GM23248 (cell line): ENCODE data around the gene MINDY2. TPM values are rescaled to one million over a fixed set of nuclear protein-coding genes. Genes with fewer than 3 reads are reported as not detected.

ENCODE experiments used
- DNase-seq: peaks from one replicate; pipeline ENCODE4 v3.0.0-alpha.2; 2015
- H2AFZ ChIP-seq: fragments of 200-600 bp; sonication (generic); 2 replicates; pipeline ENCODE4 v1.6.1; 2016; ENCODE audit warnings: antibody characterized with exemption
- H3F3A ChIP-seq: fragments of 200-600 bp; sonication (generic); 2 replicates; pipeline ENCODE4 v1.6.1; 2016; ENCODE audit warnings: mild to moderate bottlenecking, antibody characterized with exemption, mixed run types; ENCODE audit not compliant: insufficient read depth
- H3K27ac ChIP-seq: fragments of 200-600 bp; sonication (generic); 2 replicates; pipeline ENCODE4 v1.5.1; 2016; ENCODE audit warnings: mild to moderate bottlenecking
- H3K27me3 ChIP-seq: fragments of 200-600 bp; sonication (generic); replicated peaks from 2 replicates; pipeline ENCODE4 v1.6.1; 2016; ENCODE audit warnings: mild to moderate bottlenecking; ENCODE audit not compliant: insufficient read depth
- H3K36me3 ChIP-seq: fragments of 200-600 bp; sonication (generic); 2 replicates; pipeline ENCODE4 v1.6.1; 2016; ENCODE audit warnings: low read depth, mild to moderate bottlenecking
- H3K4me1 ChIP-seq: fragments of 200-600 bp; sonication (generic); 2 replicates; pipeline ENCODE4 v1.6.1; 2016; ENCODE audit warnings: mild to moderate bottlenecking; ENCODE audit not compliant: insufficient read depth
- H3K4me2 ChIP-seq: fragments of 200-600 bp; sonication (generic); one replicate; pipeline ENCODE4 v1.6.1; 2016; ENCODE audit warnings: mild to moderate bottlenecking; ENCODE audit not compliant: unreplicated experiment
- H3K4me3 ChIP-seq: fragments of 200-600 bp; sonication (generic); 2 replicates; pipeline ENCODE4 v1.5.1; 2016; ENCODE audit warnings: mild to moderate bottlenecking
- H3K79me2 ChIP-seq: fragments of 200-600 bp; sonication (generic); 2 replicates; pipeline ENCODE4 v1.6.1; 2016; ENCODE audit warnings: mild to moderate bottlenecking; ENCODE audit not compliant: insufficient read depth
- H3K9ac ChIP-seq: fragments of 200-600 bp; sonication (generic); 2 replicates; pipeline ENCODE4 v1.6.1; 2016; ENCODE audit warnings: mild to moderate bottlenecking
- H3K9me2 ChIP-seq: fragments of 200-600 bp; sonication (generic); 2 replicates; pipeline ENCODE4 v1.6.1; 2016; ENCODE audit warnings: mixed run types, mild to moderate bottlenecking, moderate library complexity; ENCODE audit not compliant: insufficient read depth
- H3K9me3 ChIP-seq: fragments of 200-600 bp; sonication (generic); one replicate; pipeline ENCODE4 v1.6.1; 2017; ENCODE audit warnings: low read depth
- H4K20me1 ChIP-seq: fragments of 200-600 bp; sonication (generic); 2 replicates; pipeline ENCODE4 v1.6.0; 2016; ENCODE audit not compliant: insufficient read depth
- EZH2 ChIP-seq: fragments of 200-600 bp; sonication (generic); IDR thresholded peaks from 2 replicates; pipeline ENCODE4 v1.6.1; 2018; ENCODE audit warnings: antibody characterized with exemption, mild to moderate bottlenecking; ENCODE audit not compliant: insufficient read depth, poor library complexity, severe bottlenecking
- EZH2phosphoT487 ChIP-seq: fragments of 200-600 bp; sonication (generic); IDR thresholded peaks from 2 replicates; pipeline ENCODE4 v1.6.1; 2018; ENCODE audit warnings: antibody characterized with exemption, moderate library complexity, mild to moderate bottlenecking, low read depth; ENCODE audit not compliant: insufficient read depth
- WGBS, 2 experiments: methylation state at CpG; one replicate each; pipeline ENCODE4 v1.1.6; 2015 to 2017; ENCODE audit warnings: low lambda C conversion rate in 2 of 2, low coverage in 1 of 2; ENCODE audit errors: missing lambda C conversion rate in 2 of 2; 5-methylcytosine and 5-hydroxymethylcytosine counted together
- in situ Hi-C: fragments of 300-500 bp; cut with MboI; formaldehyde crosslinking; loops from 2 replicates; pipeline ENCODE4 v1.15.0; 2020
- polyA plus RNA-seq: library from polyadenylated mRNA; unstranded; fragments of >200 nt; fragmentation: Nextera tagmentation; extraction: Ambion mirVana; gene quantifications from 2 replicates; pipeline ENCODE4 v1.2.1, GENCODE V29; 2016
- total RNA-seq: library from RNA; depleted of rRNA; stranded (reverse); fragments of >200 nt; shearing (Covaris generic); gene quantifications from 2 replicates; pipeline ENCODE4 v1.2.3, GENCODE V29; 2014

The MINDY2 gene
- total and polyA plus RNA-seq, 2 experiments from 2014 or later = 28.7 to 47.1 TPM

DNA sequence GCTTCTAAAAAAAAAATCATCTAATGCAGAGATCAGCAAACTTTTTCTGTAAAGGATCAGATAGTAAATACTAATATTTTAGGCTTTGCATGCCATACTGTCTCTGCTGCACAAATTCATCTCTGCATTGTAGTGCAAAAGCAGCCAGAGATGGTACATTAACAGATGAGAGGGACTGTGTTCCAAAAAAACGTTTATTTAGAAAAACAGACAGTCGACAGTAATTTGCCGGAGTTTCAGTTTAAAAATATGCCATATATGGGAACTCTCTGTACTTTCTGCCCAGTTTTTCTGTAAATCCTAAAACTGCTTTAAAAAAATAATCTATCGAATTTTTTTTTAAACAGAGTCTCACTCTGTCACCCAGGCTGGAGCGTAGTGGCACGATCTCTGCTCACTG, 14.3 kb downstream of the MINDY2 start:
- Histone ChIP-seq H3K36me3 (peaks cover 14% of the 10 kb centered on the region), H3K27me3 (no peaks in the 10 kb centered on the region), H3K4me2 (peak overlapping the region; percentile 5), H3K4me1 (no peaks in the 10 kb centered on the region), H3F3A (no peaks in the 10 kb centered on the region), H3K9me2 (no peaks in the 10 kb centered on the region), H3K9ac (peak overlapping the region; percentile 8; the same call in 1 of the 2 replicates), H3K27ac (no peak overlapping the region), H4K20me1 (0 out of 2 replicates have a peak, but pooled peaks cover 3% of the 10 kb centered on the region), H2AFZ (no peak overlapping the region; the same call in 1 of the 2 replicates), H3K79me2 (peaks cover 100% of the 10 kb centered on the region), H3K4me3 (no peak overlapping the region), H3K9me3 (no peaks in the 10 kb centered on the region)
- DNase-seq = no peak
- in situ Hi-C loops = no loop called here
- 38 to 42% methylated on average over 6 of the region's 6 CpGs for WGBS, 2 experiments
- TF ChIP-seq EZH2 (no peak), EZH2phosphoT487 (no peak)

DNA sequence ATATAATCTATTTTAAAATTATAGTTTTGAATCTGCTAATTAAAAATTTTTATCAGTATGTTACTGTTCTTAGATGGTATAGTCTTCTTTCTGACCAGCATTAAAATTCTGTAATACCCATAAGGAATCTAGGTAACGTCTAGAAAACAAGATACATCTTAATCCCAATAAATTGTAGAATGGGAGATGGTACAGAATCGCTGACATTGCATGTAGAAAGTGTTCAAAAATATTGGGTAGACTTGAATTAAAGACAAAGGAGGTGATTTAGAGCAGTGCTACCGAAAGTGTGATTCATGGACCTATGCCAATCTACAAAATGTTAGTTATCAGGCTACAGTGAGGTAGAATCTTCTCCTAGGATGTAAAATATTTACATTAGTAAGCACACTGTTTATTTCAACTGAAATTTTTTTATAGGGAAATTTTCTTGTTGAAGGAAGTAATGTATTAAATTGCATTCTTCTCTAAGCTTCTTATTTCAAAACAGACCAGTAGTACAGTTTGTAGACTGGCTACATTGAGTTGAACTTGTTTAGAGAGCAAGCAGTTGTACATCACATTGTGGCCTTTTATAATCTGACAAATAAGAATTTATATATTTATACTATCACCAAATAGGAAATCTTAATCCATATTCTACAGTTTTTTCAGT, 17.1 kb downstream of the MINDY2 start:
- Histone ChIP-seq H3K27ac (no peak overlapping the region), H3K36me3 (peaks cover 20% of the 10 kb centered on the region), H3K9ac (no peak overlapping the region), H3K4me2 (no peak overlapping the region), H3K9me3 (no peaks in the 10 kb centered on the region), H3F3A (no peaks in the 10 kb centered on the region), H4K20me1 (0 out of 2 replicates have a peak, but pooled peaks cover 3% of the 10 kb centered on the region), H2AFZ (no peak overlapping the region), H3K9me2 (no peaks in the 10 kb centered on the region), H3K4me1 (no peaks in the 10 kb centered on the region), H3K27me3 (no peaks in the 10 kb centered on the region), H3K79me2 (peaks cover 97% of the 10 kb centered on the region), H3K4me3 (no peak overlapping the region)
- 98 to 100% methylated on average over 3 of the region's 3 CpGs for WGBS, 2 experiments
- in situ Hi-C loops = no loop called here
- DNase-seq = no peak
- TF ChIP-seq EZH2 (no peak), EZH2phosphoT487 (no peak)

DNA sequence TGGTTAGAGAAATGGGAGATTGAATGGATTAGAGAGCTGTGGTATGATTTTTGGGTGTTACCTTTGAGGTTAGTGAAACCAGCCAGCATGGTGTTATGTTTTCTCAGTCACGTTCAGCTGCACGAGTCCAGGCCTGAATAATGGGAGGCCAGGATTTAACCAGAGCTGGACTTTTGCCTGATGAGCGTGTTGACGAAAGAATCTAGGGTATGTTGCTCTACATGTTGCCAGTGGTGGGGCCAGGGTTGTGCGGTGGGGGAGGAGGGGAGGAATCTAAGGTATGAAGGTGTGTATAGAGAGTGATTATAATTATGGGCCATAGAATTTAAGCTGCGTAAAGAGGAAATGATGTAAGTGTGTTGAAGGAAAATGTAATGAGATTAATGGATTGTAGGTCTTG, 22.8 kb downstream of the MINDY2 start:
- no peak overlapping the region for H3K9ac ChIP-seq

DNA sequence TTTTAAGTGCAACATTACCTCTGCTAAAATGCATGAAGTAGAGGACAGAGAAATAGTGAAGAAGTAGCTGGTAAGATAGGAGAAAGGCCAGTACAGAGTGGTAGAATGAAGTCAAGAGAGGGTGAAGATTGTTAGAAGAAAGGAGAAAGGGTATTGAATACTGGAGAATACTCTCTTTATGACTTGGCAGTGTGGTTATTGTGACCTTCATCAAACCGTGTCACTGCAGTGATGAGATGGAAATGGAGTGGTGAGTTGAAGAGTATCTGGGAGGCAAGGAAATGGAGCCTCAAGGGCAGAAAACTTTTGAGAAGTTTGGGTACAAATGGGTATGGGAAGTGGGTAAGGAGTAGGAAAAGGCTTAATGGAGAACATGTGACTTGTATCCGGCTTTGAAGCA, 24.7 kb downstream of the MINDY2 start:
- 0 out of 2 replicates have a peak, but pooled peaks cover 3% of the 10 kb centered on the region for H3K36me3 ChIP-seq
- in situ Hi-C loops = no loop called here

More for the DNA sequence above, 22.8 kb downstream of the MINDY2 start:
- in situ Hi-C loops = no loop called here
- no peak for DNase-seq
- Histone ChIP-seq H3K27me3 (no peaks in the 10 kb centered on the region), H3K4me3 (no peak overlapping the region), H3K79me2 (peaks cover 97% of the 10 kb centered on the region), H4K20me1 (no peaks in the 10 kb centered on the region), H3K4me1 (no peaks in the 10 kb centered on the region), H3K9me3 (no peaks in the 10 kb centered on the region), H3F3A (0 out of 2 replicates have a peak, but pooled peaks cover 3% of the 10 kb centered on the region), H3K9me2 (no peaks in the 10 kb centered on the region), H2AFZ (no peak overlapping the region), H3K27ac (no peak overlapping the region), H3K4me2 (no peak overlapping the region), H3K36me3 (peaks cover 12% of the 10 kb centered on the region)
- WGBS, 2 experiments = 93 to 97% methylated on average over 6 of the region's 6 CpGs
- TF ChIP-seq EZH2 (no peak), EZH2phosphoT487 (no peak)

More for the DNA sequence above, 24.7 kb downstream of the MINDY2 start:
- Histone ChIP-seq H3K9ac (no peak overlapping the region), H3K9me2 (no peaks in the 10 kb centered on the region), H3F3A (0 out of 2 replicates have a peak, but pooled peaks cover 3% of the 10 kb centered on the region), H3K27ac (no peak overlapping the region), H3K4me1 (no peaks in the 10 kb centered on the region), H3K9me3 (no peaks in the 10 kb centered on the region), H3K27me3 (no peaks in the 10 kb centered on the region), H3K79me2 (peaks cover 97% of the 10 kb centered on the region), H2AFZ (no peak overlapping the region), H3K4me3 (no peak overlapping the region), H4K20me1 (no peaks in the 10 kb centered on the region), H3K4me2 (no peak overlapping the region)
- TF ChIP-seq EZH2 (no peak), EZH2phosphoT487 (no peak)
- DNase-seq = no peak
- WGBS, 2 experiments = 16 to 25% methylated on average over 2 of the region's 2 CpGs
